ENCODE data around the gene TBX4. TPM values are rescaled to one million over a fixed set of nuclear protein-coding genes. Genes with fewer than 3 reads are reported as not detected.

The TBX4 gene
- total RNA-seq, 1 experiment from 2014 or later: not detected

DNA sequence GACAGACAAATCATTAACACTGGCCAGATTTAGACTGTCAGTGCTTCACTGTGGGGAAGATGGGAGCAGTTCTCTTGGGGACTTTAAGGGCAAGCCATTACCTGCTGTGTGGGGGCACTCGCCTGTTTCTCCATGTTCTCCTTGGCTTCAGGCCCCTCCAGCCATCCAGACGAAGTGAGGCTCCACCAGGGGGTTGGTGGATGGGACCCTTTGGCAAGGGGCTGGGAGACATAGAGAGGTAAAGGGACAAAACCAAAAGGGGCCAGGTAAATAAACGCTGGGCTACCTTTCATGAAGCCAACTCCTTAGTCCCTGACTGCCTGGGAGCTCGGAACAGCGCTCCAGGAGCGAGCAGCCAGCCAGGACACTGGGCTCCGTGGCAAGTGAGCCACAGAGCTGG is 14.0 kb downstream of the TBX4 start:
- no peak for DNase-seq (ENCODE audit: unreplicated experiment)
- intact Hi-C loops (cut with micrococcal nuclease): no loop called here
- TF ChIP-seq, protein P1, sequence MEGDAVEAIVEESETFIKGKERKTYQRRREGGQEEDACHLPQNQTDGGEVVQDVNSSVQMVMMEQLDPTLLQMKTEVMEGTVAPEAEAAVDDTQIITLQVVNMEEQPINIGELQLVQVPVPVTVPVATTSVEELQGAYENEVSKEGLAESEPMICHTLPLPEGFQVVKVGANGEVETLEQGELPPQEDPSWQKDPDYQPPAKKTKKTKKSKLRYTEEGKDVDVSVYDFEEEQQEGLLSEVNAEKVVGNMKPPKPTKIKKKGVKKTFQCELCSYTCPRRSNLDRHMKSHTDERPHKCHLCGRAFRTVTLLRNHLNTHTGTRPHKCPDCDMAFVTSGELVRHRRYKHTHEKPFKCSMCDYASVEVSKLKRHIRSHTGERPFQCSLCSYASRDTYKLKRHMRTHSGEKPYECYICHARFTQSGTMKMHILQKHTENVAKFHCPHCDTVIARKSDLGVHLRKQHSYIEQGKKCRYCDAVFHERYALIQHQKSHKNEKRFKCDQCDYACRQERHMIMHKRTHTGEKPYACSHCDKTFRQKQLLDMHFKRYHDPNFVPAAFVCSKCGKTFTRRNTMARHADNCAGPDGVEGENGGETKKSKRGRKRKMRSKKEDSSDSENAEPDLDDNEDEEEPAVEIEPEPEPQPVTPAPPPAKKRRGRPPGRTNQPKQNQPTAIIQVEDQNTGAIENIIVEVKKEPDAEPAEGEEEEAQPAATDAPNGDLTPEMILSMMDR (IDR thresholded peaks at IDR 0.05; ENCODE audit: unreplicated experiment): no peak
- no TSS peak for BruUV-seq (replicated peaks)
- Mint-ChIP-seq H3K27me3 (ENCODE audit: insufficient read depth, unreplicated experiment) (no peaks in the 10 kb centered on the region), H3K9me3 (ENCODE audit: unreplicated experiment) (no peaks in the 10 kb centered on the region), H3K36me3 (ENCODE audit: insufficient read depth, unreplicated experiment) (peaks cover 6% of the 10 kb centered on the region), H3K27ac (ENCODE audit: low read depth, unreplicated experiment) (no peak overlapping the region), H3K4me3 (ENCODE audit: unreplicated experiment) (no peak overlapping the region), H3K4me1 (ENCODE audit: insufficient read depth, unreplicated experiment) (no peaks in the 10 kb centered on the region)
- ChIA-PET POLR2A (no interaction called here), CTCF (interaction anchor here (0.9 to 1.0 kb wide), 2 partner anchors 50 to 73 kb away, joined by 3 read pairs; no protein-coding TSS in a partner anchor)

DNA sequence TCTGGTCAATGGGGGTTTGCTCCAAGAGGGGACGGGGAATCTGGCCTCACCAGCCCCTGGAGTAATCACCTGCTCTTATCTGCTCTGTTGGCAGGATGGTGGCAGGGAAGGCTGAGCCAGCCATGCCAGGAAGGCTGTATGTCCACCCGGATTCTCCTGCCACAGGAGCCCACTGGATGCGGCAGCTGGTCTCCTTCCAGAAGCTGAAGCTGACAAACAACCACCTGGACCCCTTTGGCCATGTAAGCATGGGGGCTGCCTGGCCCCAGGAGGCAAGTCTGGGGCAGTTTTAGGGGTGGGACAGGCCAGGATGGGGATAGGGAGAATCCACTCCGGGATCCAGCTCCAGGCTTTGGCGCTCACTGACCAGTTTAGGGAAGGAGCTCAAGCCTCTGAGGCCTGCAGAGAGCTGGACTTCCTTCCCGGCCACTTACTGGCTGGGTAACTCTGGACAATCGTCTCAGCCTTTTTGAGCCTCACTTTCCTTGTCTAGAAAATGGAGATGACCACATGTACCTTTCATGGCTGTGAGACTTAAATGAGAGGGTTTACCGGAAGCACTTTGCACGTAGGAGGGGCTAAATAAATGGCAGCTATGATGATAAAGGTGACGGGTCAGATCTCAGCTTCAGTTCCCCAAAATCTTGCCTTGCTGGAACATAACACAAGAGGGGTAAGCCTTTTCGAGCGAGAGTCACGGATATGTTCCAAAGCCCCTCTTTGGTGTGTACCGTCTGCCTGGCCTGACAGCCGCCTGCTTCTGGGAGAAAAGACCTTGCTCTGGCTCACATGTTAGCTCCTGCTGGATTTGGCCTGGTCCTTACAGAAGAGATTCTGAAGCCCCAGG is 15.4 kb downstream of the TBX4 start:
- ChIA-PET CTCF (interaction anchor here (1.2 kb wide), 1 partner anchor 83 kb away, joined by 3 read pairs; no protein-coding TSS in a partner anchor), POLR2A (no interaction called here)
- peak; percentile 51 for DNase-seq (ENCODE audit: unreplicated experiment)
- Mint-ChIP-seq H3K4me1 (ENCODE audit: insufficient read depth, unreplicated experiment) (no peaks in the 10 kb centered on the region), H3K36me3 (ENCODE audit: insufficient read depth, unreplicated experiment) (peaks cover 6% of the 10 kb centered on the region), H3K4me3 (ENCODE audit: unreplicated experiment) (no peak overlapping the region), H3K9me3 (ENCODE audit: unreplicated experiment) (no peaks in the 10 kb centered on the region), H3K27me3 (ENCODE audit: insufficient read depth, unreplicated experiment) (no peaks in the 10 kb centered on the region), H3K27ac (ENCODE audit: low read depth, unreplicated experiment) (no peak overlapping the region)
- intact Hi-C loops (cut with micrococcal nuclease): no loop called here
- no TSS peak for BruUV-seq (replicated peaks)
- TF ChIP-seq, protein P1 (IDR thresholded peaks at IDR 0.05; ENCODE audit: unreplicated experiment): no peak

DNA sequence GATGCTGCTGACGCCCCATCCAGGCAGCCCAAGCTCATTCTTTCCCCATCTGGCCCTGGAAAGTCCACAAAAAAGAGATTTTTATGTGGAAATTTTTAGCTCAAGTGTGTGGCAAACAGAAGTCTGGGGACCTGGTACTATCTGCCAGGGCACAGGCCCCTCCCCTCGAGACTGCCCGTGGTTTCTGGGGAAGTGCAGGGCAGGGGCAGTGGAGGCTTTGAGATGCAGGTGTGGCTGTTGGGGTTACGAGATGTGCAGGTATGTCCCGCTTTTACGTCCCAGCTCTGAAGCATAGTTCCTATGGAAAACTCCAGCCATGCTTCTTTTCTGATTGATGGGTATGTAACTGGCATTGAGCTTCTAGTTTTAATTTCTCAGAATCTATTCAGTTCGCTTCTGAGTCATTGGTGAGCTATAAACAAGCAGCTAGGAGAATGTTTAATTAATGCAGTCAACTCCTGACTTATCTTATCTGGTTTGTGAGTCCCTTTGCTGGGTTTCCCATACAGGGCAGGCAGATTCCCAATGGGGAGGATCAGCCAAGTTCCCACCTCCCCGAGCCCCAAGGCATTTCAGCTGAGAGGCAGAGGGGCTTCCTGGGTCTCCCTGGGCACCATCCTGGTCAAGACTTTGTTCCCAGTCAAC is 16.2 kb downstream of the TBX4 start:
- no peak for DNase-seq (ENCODE audit: unreplicated experiment)
- intact Hi-C loops (cut with micrococcal nuclease): no loop called here
- H3K4me3 Mint-ChIP-seq (ENCODE audit: unreplicated experiment): no peak overlapping the region
- H3K27ac Mint-ChIP-seq (ENCODE audit: low read depth, unreplicated experiment): no peak overlapping the region
- H3K36me3 Mint-ChIP-seq (ENCODE audit: insufficient read depth, unreplicated experiment): peaks cover 6% of the 10 kb centered on the region
- no peaks in the 10 kb centered on the region for H3K4me1 Mint-ChIP-seq (ENCODE audit: insufficient read depth, unreplicated experiment)
- BruUV-seq (replicated peaks): no TSS peak
- TF ChIP-seq, protein P1 (IDR thresholded peaks at IDR 0.05; ENCODE audit: unreplicated experiment): no peak
- H3K27me3 Mint-ChIP-seq (ENCODE audit: insufficient read depth, unreplicated experiment): no peaks in the 10 kb centered on the region
- ChIA-PET POLR2A (interaction anchor here (1.1 kb wide), 1 partner anchor 72 kb away, joined by 3 read pairs; no protein-coding TSS in a partner anchor), CTCF (no interaction called here)
- no peaks in the 10 kb centered on the region for H3K9me3 Mint-ChIP-seq (ENCODE audit: unreplicated experiment)

DNA sequence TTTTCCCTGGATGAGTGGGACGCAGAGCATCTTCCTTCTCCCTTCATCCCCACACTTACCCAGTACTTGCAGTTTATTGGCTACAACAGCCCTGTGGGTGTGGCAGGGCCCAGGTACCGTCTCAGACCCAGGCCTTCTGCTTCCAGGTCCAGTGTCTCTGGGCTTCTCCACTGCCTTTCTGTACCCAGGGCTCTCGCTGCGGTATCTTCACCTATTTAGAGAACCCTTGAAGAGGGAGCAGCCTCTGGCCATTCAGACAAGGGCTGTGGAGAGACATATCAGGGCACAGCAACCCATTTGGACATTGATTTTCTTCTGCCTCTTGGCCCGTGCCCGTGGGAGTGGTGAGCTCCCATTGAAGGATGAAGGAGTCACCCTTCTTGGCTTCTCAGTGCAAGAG is 17.3 kb downstream of the TBX4 start:
- intact Hi-C loops (cut with micrococcal nuclease): no loop called here
- Mint-ChIP-seq H3K4me3 (ENCODE audit: unreplicated experiment) (no peak overlapping the region), H3K27ac (ENCODE audit: low read depth, unreplicated experiment) (no peak overlapping the region), H3K36me3 (ENCODE audit: insufficient read depth, unreplicated experiment) (peaks cover 6% of the 10 kb centered on the region), H3K27me3 (ENCODE audit: insufficient read depth, unreplicated experiment) (no peaks in the 10 kb centered on the region), H3K9me3 (ENCODE audit: unreplicated experiment) (no peaks in the 10 kb centered on the region), H3K4me1 (ENCODE audit: insufficient read depth, unreplicated experiment) (peaks cover 5% of the 10 kb centered on the region)
- POLR2A ChIA-PET: interaction anchor here (1.1 kb wide), 1 partner anchor 71 kb away, joined by 3 read pairs; no protein-coding TSS in a partner anchor
- no peak for DNase-seq (ENCODE audit: unreplicated experiment)
- CTCF ChIA-PET: interaction anchor here (0.6 kb wide), 2 partner anchors 45 to 226 kb away, joined by 3 read pairs; no protein-coding TSS in a partner anchor
- TF ChIP-seq, protein P1 (IDR thresholded peaks at IDR 0.05; ENCODE audit: unreplicated experiment): no peak
- no TSS peak for BruUV-seq (replicated peaks)

Data from MCF 10A (cell line).